K562 (cell line): ENCODE results near the gene FCGR2B. TPM values are rescaled to one million over a fixed set of nuclear protein-coding genes. Genes with fewer than 3 reads are reported as not detected.
"Not testable (repeated sequence)": the region's sequence is repeated elsewhere in the genome, so short reads cannot be mapped to it uniquely, and the experiment has no call there.

Experiments
- ADNP ChIP-seq: fragments of 200-800 bp; sonication (Bioruptor generic); IDR thresholded peaks from 2 replicates; pipeline ENCODE4 v1.6.1; 2016; ENCODE audit warnings: missing genetic modification characterization, missing compliant biosample characterization
- ARNT ChIP-seq, 2 experiments: fragments of 450-650 bp; IDR thresholded peaks; 2 replicates each; pipeline ENCODE4 v1.6.1; 2016; ENCODE audit warnings: mild to moderate bottlenecking in 1 of 2
- CHAMP1 ChIP-seq: fragments of 450-650 bp; IDR thresholded peaks from 2 replicates; pipeline ENCODE4 v1.6.1; 2016; ENCODE audit warnings: mild to moderate bottlenecking
- CTBP1 ChIP-seq: fragments of 450-650 bp; IDR thresholded peaks from 2 replicates; pipeline ENCODE4 v1.6.1; 2016; ENCODE audit warnings: borderline replicate concordance
- FOXA3 ChIP-seq, 2 experiments: fragments of 450-650 bp in 1 of 2; sonication (generic) in 1 of 2; formaldehyde crosslinking; IDR thresholded peaks in 1 of 2; conservative IDR thresholded peaks in 1 of 2; 2 replicates each; pipeline versions ENCODE4 v1.4.0 to v1.8.0; 2020 to 2022; ENCODE audit warnings: mild to moderate bottlenecking in 2 of 2, missing genetic modification reagents in 1 of 2
- HDAC2 ChIP-seq: fragments of 450-650 bp; IDR thresholded peaks from 2 replicates; pipeline ENCODE4 v1.6.1; 2016; ENCODE audit warnings: mild to moderate bottlenecking
- JUND ChIP-seq, 2 experiments: IDR thresholded peaks; 2 replicates in 1 of 2; 3 replicates in 1 of 2; pipeline ENCODE4 v1.6.1; 2011; ENCODE audit warnings: borderline replicate concordance in 2 of 2, low read depth in 2 of 2, low read length in 2 of 2, improper control_type of control experiment in 1 of 2, missing biosample characterization in 1 of 2, missing genetic modification characterization in 1 of 2, missing genetic modification reagents in 1 of 2
- RCOR1 ChIP-seq, 2 experiments: IDR thresholded peaks; 2 replicates each; pipeline ENCODE4 v1.6.1; 2012; ENCODE audit warnings: low read depth in 2 of 2, low read length in 2 of 2, borderline replicate concordance in 1 of 2, improper control_type of control experiment in 1 of 2
- SMAD4 ChIP-seq: fragments of 250-450 bp; sonication (Bioruptor Pico); conservative IDR thresholded peaks from 2 replicates; pipeline ENCODE4 v1.8.0; 2021; ENCODE audit warnings: inconsistent platforms, mild to moderate bottlenecking, moderate library complexity
- TCF3 ChIP-seq: sonication (generic); formaldehyde crosslinking; IDR thresholded peaks from 2 replicates; pipeline ENCODE4 v1.4.0; 2020; ENCODE audit warnings: mild to moderate bottlenecking, missing genetic modification reagents
- ZBTB9 ChIP-seq: fragments of 450-650 bp; formaldehyde crosslinking; IDR thresholded peaks from 2 replicates; pipeline ENCODE4 v1.4.0; 2020; ENCODE audit warnings: mild to moderate bottlenecking, moderate library complexity
- polyA plus RNA-seq, 8 experiments: library from polyadenylated mRNA; depleted of rRNA in 4 of 8; stranded (reverse) in 5 of 8; unstranded in 3 of 8; fragments of >200 nt; fragmentation: Nextera tagmentation in 2 of 8; fragmentation: Illumina TruSeq in 1 of 8; extraction: Ambion mirVana in 2 of 8; extraction: Trizol in 1 of 8; gene quantifications; 2 replicates each; pipeline versions ENCODE4 v1.2.1 to v1.2.3, GENCODE V29; 2011 to 2014; ENCODE audit warnings: inconsistent platforms in 1 of 8, missing spikeins in 1 of 8
- total RNA-seq, 7 experiments: library from RNA; depleted of rRNA in 6 of 7; stranded (reverse); fragments of >200 nt in 6 of 7; fragmentation: Illumina TruSeq in 2 of 7; extraction: Trizol in 2 of 7; gene quantifications; 2 replicates each; pipeline versions ENCODE4 v1.2.1 to v1.2.3, GENCODE V29; 2011 to 2021; ENCODE audit warnings: low replicate concordance in 1 of 7
- TF ChIP-seq, protein P1 (sequence below): fragments of 450-650 bp; conservative IDR thresholded peaks from 2 replicates; pipeline ENCODE4 v1.6.1; 2016; ENCODE audit warnings: missing genetic modification characterization, low read depth, mild to moderate bottlenecking, missing compliant biosample characterization, moderate library complexity

FCGR2B gene
- total and polyA plus RNA-seq, 9 of the 15 experiments (the other 6 are each of a cell fraction or from before 2014, with no cell fraction given), result 1.7 to 8.9 (median 3.9) TPM

GRCh38 chr1:161647507-161648360 lies 15.2 kb upstream of the FCGR2B start (continued):
- TF ChIP-seq CTBP1 (peak; percentile 67; the same call in 1 of the 2 replicates), ARNT (IDR thresholded peaks at IDR 0.05) (0 out of 4 replicates have a peak, but pooled peaks of 1 of the 2 experiments have one; percentile 47), RCOR1 (IDR thresholded peaks at IDR 0.05; ENCODE audit: borderline replicate concordance in 1 of 2, low read depth in 2 of 2, low read length in 2 of 2) (peak in 1 of 2 experiments; percentile 48; a peak in 1 of 4 replicates), HDAC2 (0 out of 2 replicates have a peak, but pooled peaks have one; percentile 36), JUND (IDR thresholded peaks at IDR 0.05; ENCODE audit: borderline replicate concordance, low read depth, low read length) (peak; percentile 20; the same call in 1 of the 2 replicates), ZBTB9 (CRISPR knock-in tag) (0 out of 2 replicates have a peak, but pooled peaks have one; percentile 39), FOXA3 (CRISPR knock-in tag; conservative IDR thresholded peaks at IDR 0.05 in 1 of 2, IDR thresholded peaks at IDR 0.05 in 1 of 2) (peak in 1 of 2 experiments; percentile 20; a peak in 1 of 4 replicates), CHAMP1 (peak; percentile 67; the same call in 1 of the 2 replicates), ADNP (0 out of 2 replicates have a peak, but pooled peaks have one; percentile 46), SMAD4 (CRISPR knock-in tag) (0 out of 2 replicates have a peak, but pooled peaks have one; percentile 36), TCF3 (0 out of 2 replicates have a peak, but pooled peaks have one; percentile 8)
- TF ChIP-seq, protein P1, sequence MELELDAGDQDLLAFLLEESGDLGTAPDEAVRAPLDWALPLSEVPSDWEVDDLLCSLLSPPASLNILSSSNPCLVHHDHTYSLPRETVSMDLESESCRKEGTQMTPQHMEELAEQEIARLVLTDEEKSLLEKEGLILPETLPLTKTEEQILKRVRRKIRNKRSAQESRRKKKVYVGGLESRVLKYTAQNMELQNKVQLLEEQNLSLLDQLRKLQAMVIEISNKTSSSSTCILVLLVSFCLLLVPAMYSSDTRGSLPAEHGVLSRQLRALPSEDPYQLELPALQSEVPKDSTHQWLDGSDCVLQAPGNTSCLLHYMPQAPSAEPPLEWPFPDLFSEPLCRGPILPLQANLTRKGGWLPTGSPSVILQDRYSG (tag), result 0 out of 2 replicates have a peak, but pooled peaks have one; percentile 55
- TF ChIP-seq JUND (tag; IDR thresholded peaks at IDR 0.05; ENCODE audit: borderline replicate concordance, low read depth, low read length), result not testable (repeated sequence)
